HepG2 (cell line): Measurements from ENCODE around the gene ZNF345. TPM values are rescaled to one million over a fixed set of nuclear protein-coding genes. Genes with fewer than 3 reads are reported as not detected.

ENCODE experiments used
- ARID2 ChIP-seq: sonication (generic); formaldehyde crosslinking; IDR thresholded peaks from 2 replicates; pipeline ENCODE4 v1.8.1; 2022; ENCODE audit warnings: mild to moderate bottlenecking, missing genetic modification reagents, borderline replicate concordance
- JUND ChIP-seq: sonication (generic); formaldehyde crosslinking; IDR thresholded peaks from 2 replicates; pipeline ENCODE4 v1.8.0; 2022; ENCODE audit warnings: mild to moderate bottlenecking, missing genetic modification reagents
- RBAK ChIP-seq: sonication (generic); formaldehyde crosslinking; IDR thresholded peaks from 2 replicates; pipeline ENCODE4 v1.5.1; 2020; ENCODE audit warnings: mild to moderate bottlenecking, missing genetic modification reagents
- SUZ12 ChIP-seq: fragments of 150-350 bp; IDR thresholded peaks from 2 replicates; pipeline ENCODE4 v1.6.1; 2014; ENCODE audit warnings: low read depth, low read length
- TBX2 ChIP-seq: sonication (generic); formaldehyde crosslinking; IDR thresholded peaks from 2 replicates; pipeline ENCODE4 v1.5.0; 2020; ENCODE audit warnings: missing genetic modification reagents, mild to moderate bottlenecking, borderline replicate concordance
- TMF1 ChIP-seq: sonication (generic); formaldehyde crosslinking; IDR thresholded peaks from 2 replicates; pipeline ENCODE4 v1.8.1; 2022; ENCODE audit warnings: low read depth, missing genetic modification reagents
- ZMYM3 ChIP-seq: sonication (generic); formaldehyde crosslinking; IDR thresholded peaks from 2 replicates; pipeline ENCODE4 v1.5.1; 2020; ENCODE audit warnings: mild to moderate bottlenecking, missing genetic modification reagents
- ZNF264 ChIP-seq: sonication (generic); formaldehyde crosslinking; IDR thresholded peaks from 2 replicates; pipeline ENCODE4 v1.4.0; 2020; ENCODE audit warnings: missing genetic modification reagents
- ZNF292 ChIP-seq: sonication (generic); formaldehyde crosslinking; IDR thresholded peaks from 2 replicates; pipeline ENCODE4 v1.8.1; 2022; ENCODE audit warnings: mild to moderate bottlenecking, low read depth, missing genetic modification reagents, borderline replicate concordance
- ZNF431 ChIP-seq: sonication (generic); formaldehyde crosslinking; IDR thresholded peaks from 2 replicates; pipeline ENCODE4 v1.9.0; 2022; ENCODE audit warnings: missing genetic modification reagents, low read depth, mild to moderate bottlenecking, borderline replicate concordance
- ZNF546 ChIP-seq: sonication (generic); formaldehyde crosslinking; conservative IDR thresholded peaks from 2 replicates; pipeline ENCODE4 v1.8.1; 2023; ENCODE audit warnings: mild to moderate bottlenecking, missing genetic modification reagents
- ZNF670 ChIP-seq: sonication (generic); formaldehyde crosslinking; IDR thresholded peaks from 2 replicates; pipeline ENCODE4 v1.8.0; 2022; ENCODE audit warnings: mild to moderate bottlenecking, missing genetic modification reagents, borderline replicate concordance
- ZNF782 ChIP-seq: sonication (generic); formaldehyde crosslinking; IDR thresholded peaks from 2 replicates; pipeline ENCODE4 v1.4.0; 2020; ENCODE audit warnings: missing genetic modification reagents, mild to moderate bottlenecking, borderline replicate concordance
- polyA plus RNA-seq, 8 experiments: library from polyadenylated mRNA; depleted of rRNA in 3 of 8; stranded (reverse) in 7 of 8; unstranded in 1 of 8; fragments of >200 nt; fragmentation: Illumina TruSeq in 4 of 8; extraction: Trizol in 4 of 8; gene quantifications; 2 replicates each; pipeline versions ENCODE4 v1.2.1 to v1.2.3, GENCODE V29; 2011 to 2016; ENCODE audit warnings: low read depth in 4 of 8, missing spikeins in 1 of 8, mixed read lengths in 1 of 8; ENCODE audit not compliant: insufficient read depth in 1 of 8
- total RNA-seq, 5 experiments: library from RNA; depleted of rRNA; stranded (reverse); fragments of >200 nt; fragmentation: Illumina TruSeq; extraction: Trizol; gene quantifications; 2 replicates each; pipeline ENCODE4 v1.2.3, GENCODE V29; 2016; ENCODE audit warnings: low read depth in 1 of 5
- TF ChIP-seq, protein P1 (sequence below), 2 experiments: fragments of 450-650 bp in 1 of 2; sonication (generic) in 1 of 2; formaldehyde crosslinking in 1 of 2; IDR thresholded peaks; 2 replicates each; pipeline versions ENCODE4 v1.6.1 to v1.8.0; 2016 to 2022; ENCODE audit warnings: antibody characterized with exemption in 1 of 2, mild to moderate bottlenecking in 1 of 2, missing genetic modification reagents in 1 of 2
- TF ChIP-seq, protein P2 (sequence below): sonication (generic); formaldehyde crosslinking; IDR thresholded peaks from 2 replicates; pipeline ENCODE4 v1.5.1; 2020; ENCODE audit warnings: mild to moderate bottlenecking, missing genetic modification reagents, moderate library complexity
- TF ChIP-seq, protein P3 (sequence below): sonication (generic); formaldehyde crosslinking; IDR thresholded peaks from 2 replicates; pipeline ENCODE4 v1.5.0; 2020; ENCODE audit warnings: missing genetic modification reagents, mild to moderate bottlenecking, borderline replicate concordance
- TF ChIP-seq, protein P4 (sequence below): IDR thresholded peaks from 2 replicates; pipeline ENCODE4 v1.6.1; 2016; ENCODE audit warnings: missing genetic modification reagents, missing compliant biosample characterization

ZNF345 gene
- total and polyA plus RNA-seq, 2 of the 13 experiments (the other 11 are each of a cell fraction or from before 2014, with no cell fraction given) = 2.6 to 2.9 TPM

DNA sequence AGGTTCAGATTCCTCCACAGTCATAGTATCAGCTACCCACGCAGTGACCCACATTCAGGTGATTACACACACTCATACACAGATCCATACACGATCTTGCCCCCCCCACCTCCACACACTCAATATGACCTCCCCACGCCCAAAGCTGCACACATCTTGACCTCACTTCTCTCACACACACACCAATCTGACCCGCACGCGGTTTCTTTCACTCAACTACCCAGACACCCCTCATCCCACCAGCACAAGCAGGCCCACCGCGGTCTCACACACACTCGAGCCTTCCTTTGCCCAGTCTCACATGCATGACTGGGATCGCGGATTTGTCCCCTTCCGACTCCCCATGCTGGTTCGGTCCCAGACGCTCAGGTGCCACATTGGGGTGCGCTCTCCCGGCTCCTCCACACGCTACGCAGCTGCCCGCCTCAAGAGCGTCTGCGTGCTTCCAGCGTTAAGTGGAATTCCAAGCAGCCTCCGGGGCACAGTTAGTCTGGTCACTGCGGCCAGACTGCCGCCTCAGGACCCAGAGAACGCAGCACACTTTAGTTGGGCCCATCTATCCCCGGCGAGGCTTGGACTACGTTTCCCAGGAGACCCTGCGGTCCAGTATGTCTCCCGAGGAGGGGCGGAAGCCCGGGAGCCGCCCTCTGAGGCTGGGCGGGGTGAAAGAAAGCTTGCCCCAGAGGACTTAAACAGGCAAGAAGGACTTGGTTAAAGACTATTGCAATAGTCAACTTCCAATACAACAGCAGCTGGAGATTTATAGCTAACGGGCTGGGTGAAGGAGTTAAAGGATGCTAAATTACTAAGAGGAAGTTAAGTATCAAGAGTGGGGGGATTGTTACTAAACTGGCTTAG is 746 bp upstream of the ZNF345 start (continued):
- TF ChIP-seq, protein P1, sequence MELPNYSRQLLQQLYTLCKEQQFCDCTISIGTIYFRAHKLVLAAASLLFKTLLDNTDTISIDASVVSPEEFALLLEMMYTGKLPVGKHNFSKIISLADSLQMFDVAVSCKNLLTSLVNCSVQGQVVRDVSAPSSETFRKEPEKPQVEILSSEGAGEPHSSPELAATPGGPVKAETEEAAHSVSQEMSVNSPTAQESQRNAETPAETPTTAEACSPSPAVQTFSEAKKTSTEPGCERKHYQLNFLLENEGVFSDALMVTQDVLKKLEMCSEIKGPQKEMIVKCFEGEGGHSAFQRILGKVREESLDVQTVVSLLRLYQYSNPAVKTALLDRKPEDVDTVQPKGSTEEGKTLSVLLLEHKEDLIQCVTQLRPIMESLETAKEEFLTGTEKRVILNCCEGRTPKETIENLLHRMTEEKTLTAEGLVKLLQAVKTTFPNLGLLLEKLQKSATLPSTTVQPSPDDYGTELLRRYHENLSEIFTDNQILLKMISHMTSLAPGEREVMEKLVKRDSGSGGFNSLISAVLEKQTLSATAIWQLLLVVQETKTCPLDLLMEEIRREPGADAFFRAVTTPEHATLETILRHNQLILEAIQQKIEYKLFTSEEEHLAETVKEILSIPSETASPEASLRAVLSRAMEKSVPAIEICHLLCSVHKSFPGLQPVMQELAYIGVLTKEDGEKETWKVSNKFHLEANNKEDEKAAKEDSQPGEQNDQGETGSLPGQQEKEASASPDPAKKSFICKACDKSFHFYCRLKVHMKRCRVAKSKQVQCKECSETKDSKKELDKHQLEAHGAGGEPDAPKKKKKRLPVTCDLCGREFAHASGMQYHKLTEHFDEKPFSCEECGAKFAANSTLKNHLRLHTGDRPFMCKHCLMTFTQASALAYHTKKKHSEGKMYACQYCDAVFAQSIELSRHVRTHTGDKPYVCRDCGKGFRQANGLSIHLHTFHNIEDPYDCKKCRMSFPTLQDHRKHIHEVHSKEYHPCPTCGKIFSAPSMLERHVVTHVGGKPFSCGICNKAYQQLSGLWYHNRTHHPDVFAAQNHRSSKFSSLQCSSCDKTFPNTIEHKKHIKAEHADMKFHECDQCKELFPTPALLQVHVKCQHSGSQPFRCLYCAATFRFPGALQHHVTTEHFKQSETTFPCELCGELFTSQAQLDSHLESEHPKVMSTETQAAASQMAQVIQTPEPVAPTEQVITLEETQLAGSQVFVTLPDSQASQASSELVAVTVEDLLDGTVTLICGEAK (IDR thresholded peaks at IDR 0.05) = no peak
- TF ChIP-seq, protein P1 (CRISPR knock-in tag; IDR thresholded peaks at IDR 0.05) = peak; percentile 56
- TF ChIP-seq, protein P2, sequence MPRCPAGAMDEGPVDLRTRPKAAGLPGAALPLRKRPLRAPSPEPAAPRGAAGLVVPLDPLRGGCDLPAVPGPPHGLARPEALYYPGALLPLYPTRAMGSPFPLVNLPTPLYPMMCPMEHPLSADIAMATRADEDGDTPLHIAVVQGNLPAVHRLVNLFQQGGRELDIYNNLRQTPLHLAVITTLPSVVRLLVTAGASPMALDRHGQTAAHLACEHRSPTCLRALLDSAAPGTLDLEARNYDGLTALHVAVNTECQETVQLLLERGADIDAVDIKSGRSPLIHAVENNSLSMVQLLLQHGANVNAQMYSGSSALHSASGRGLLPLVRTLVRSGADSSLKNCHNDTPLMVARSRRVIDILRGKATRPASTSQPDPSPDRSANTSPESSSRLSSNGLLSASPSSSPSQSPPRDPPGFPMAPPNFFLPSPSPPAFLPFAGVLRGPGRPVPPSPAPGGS (CRISPR knock-in tag) = peak; percentile 56; the same call in 1 of the 2 replicates
- TF ChIP-seq TBX2 = peak; percentile 53
- no peak for TF ChIP-seq ZNF431 (CRISPR knock-in tag)
- no peak for TF ChIP-seq ZNF782 (CRISPR knock-in tag)
- peak; percentile 31; the same call in 1 of the 2 replicates for TF ChIP-seq RBAK (CRISPR knock-in tag)
- 0 out of 2 replicates have a peak, but pooled peaks have one; percentile 19 for TF ChIP-seq ZMYM3 (CRISPR knock-in tag)
- TF ChIP-seq JUND = 0 out of 2 replicates have a peak, but pooled peaks have one; percentile 25
- no peak for TF ChIP-seq ZNF546 (CRISPR knock-in tag)
- 0 out of 2 replicates have a peak, but pooled peaks have one; percentile 48 for TF ChIP-seq ARID2
- TF ChIP-seq, protein P3, sequence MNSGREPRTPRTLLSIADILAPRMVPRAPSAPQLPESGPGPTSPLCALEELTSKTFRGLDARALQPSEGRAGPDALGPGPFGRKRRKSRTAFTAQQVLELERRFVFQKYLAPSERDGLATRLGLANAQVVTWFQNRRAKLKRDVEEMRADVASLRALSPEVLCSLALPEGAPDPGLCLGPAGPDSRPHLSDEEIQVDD (CRISPR knock-in tag) = peak; percentile 39; the same call in 1 of the 2 replicates
- TF ChIP-seq, protein P4, sequence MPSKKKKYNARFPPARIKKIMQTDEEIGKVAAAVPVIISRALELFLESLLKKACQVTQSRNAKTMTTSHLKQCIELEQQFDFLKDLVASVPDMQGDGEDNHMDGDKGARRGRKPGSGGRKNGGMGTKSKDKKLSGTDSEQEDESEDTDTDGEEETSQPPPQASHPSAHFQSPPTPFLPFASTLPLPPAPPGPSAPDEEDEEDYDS (CRISPR knock-in tag) = no peak
- peak; percentile 46; the same call in 1 of the 2 replicates for TF ChIP-seq ZNF264
- peak; percentile 64; the same call in 1 of the 2 replicates for TF ChIP-seq ZNF292 (CRISPR knock-in tag)
- peak; percentile 48 for TF ChIP-seq SUZ12
- TF ChIP-seq TMF1 (CRISPR knock-in tag) = no peak
- TF ChIP-seq ZNF670 (CRISPR knock-in tag) = no peak
